Type B pancreatic cell (in vitro differentiated cells): ENCODE data around the gene ELL. TPM values are rescaled to one million over a fixed set of nuclear protein-coding genes. Genes with fewer than 3 reads are reported as not detected.

Source experiments
- DNase-seq: peaks from one replicate; pipeline ENCODE4 v3.0.0; 2021; ENCODE audit warnings: mixed read lengths; ENCODE audit not compliant: unreplicated experiment; ENCODE audit errors: extremely low spot score
- H3K27ac Mint-ChIP-seq: 2 replicates; pipeline ENCODE4 v1.8.0; 2021; ENCODE audit warnings: mild to moderate bottlenecking, mixed read lengths
- H3K27me3 Mint-ChIP-seq: 2 replicates; pipeline ENCODE4 v1.8.0; 2021; ENCODE audit warnings: mixed read lengths
- H3K36me3 Mint-ChIP-seq: 2 replicates; pipeline ENCODE4 v1.8.0; 2021; ENCODE audit warnings: mixed read lengths
- H3K4me1 Mint-ChIP-seq: one replicate; pipeline ENCODE4 v1.8.0; 2021; ENCODE audit warnings: mixed read lengths; ENCODE audit not compliant: unreplicated experiment
- H3K4me3 Mint-ChIP-seq: 2 replicates; pipeline ENCODE4 v1.8.0; 2021; ENCODE audit warnings: mild to moderate bottlenecking, mixed read lengths
- H3K9me3 Mint-ChIP-seq: 2 replicates; pipeline ENCODE4 v1.8.0; 2021; ENCODE audit warnings: mixed read lengths
- total RNA-seq: library from RNA; stranded (reverse); gene quantifications from 2 replicates; pipeline ENCODE4 v1.2.1, GENCODE V29; 2021; ENCODE audit warnings: low replicate concordance
- TF ChIP-seq, protein P1 (sequence below): fragments of 200-600 bp; sonication (generic); conservative IDR thresholded peaks from 2 replicates; pipeline ENCODE4 v1.5.0; 2021; ENCODE audit warnings: antibody characterized with exemption, mild to moderate bottlenecking

Gene ELL
- total RNA-seq, 1 donor from 2014 or later, result 13.6 TPM

DNA sequence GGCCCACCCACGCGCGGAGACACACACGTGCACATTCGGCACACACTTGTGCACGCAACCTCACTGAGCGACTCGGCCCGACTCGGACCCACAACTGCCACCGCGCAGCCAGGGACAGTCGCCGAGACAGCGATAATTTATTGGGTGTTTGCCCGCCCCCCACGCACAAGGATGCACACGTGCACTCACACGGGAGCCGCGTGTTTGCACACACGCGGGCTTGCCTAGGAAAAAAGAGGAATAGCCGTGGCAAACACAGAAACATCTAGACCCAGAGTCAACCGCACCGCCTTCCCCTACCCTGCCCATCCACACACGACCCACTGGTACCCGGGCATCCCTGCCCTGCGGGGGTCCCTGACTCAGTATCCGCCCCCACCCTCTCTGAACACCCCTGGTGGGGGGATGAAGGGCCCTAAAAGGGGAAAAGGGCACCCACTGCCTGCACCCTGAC, 103.8 kb downstream of the ELL start:
- Mint-ChIP-seq H3K27ac (peak overlapping the region; percentile 94), H3K27me3 (no peaks in the 10 kb centered on the region), H3K9me3 (no peaks in the 10 kb centered on the region), H3K36me3 (no peaks in the 10 kb centered on the region), H3K4me1 (peaks cover 44% of the 10 kb centered on the region), H3K4me3 (peak overlapping the region; percentile 86)
- no peak for DNase-seq
- TF ChIP-seq, protein P1, sequence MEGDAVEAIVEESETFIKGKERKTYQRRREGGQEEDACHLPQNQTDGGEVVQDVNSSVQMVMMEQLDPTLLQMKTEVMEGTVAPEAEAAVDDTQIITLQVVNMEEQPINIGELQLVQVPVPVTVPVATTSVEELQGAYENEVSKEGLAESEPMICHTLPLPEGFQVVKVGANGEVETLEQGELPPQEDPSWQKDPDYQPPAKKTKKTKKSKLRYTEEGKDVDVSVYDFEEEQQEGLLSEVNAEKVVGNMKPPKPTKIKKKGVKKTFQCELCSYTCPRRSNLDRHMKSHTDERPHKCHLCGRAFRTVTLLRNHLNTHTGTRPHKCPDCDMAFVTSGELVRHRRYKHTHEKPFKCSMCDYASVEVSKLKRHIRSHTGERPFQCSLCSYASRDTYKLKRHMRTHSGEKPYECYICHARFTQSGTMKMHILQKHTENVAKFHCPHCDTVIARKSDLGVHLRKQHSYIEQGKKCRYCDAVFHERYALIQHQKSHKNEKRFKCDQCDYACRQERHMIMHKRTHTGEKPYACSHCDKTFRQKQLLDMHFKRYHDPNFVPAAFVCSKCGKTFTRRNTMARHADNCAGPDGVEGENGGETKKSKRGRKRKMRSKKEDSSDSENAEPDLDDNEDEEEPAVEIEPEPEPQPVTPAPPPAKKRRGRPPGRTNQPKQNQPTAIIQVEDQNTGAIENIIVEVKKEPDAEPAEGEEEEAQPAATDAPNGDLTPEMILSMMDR, result no peak

- TF ChIP-seq, protein P1, result no peak
- H3K4me3 Mint-ChIP-seq, result peak overlapping the region; percentile 86
- H3K27me3 Mint-ChIP-seq, result no peaks in the 10 kb centered on the region
- peak overlapping the region; percentile 98 for H3K27ac Mint-ChIP-seq
- H3K36me3 Mint-ChIP-seq, result no peaks in the 10 kb centered on the region
- peak; percentile 91 for DNase-seq
- H3K4me1 Mint-ChIP-seq, result peaks cover 39% of the 10 kb centered on the region
- no peaks in the 10 kb centered on the region for H3K9me3 Mint-ChIP-seq
These were observed 104.4 kb downstream of the ELL start for GRCh38 chr19:18417250-18418028.

- H3K27ac Mint-ChIP-seq, result peak overlapping the region; percentile 98
- H3K4me3 Mint-ChIP-seq, result peak overlapping the region; percentile 86
- TF ChIP-seq, protein P1, result no peak
- no peaks in the 10 kb centered on the region for H3K9me3 Mint-ChIP-seq
- H3K4me1 Mint-ChIP-seq, result peaks cover 39% of the 10 kb centered on the region
- H3K36me3 Mint-ChIP-seq, result no peaks in the 10 kb centered on the region
- peak; percentile 89 for DNase-seq
- no peaks in the 10 kb centered on the region for H3K27me3 Mint-ChIP-seq
These were observed 105.1 kb downstream of the ELL start for GRCh38 chr19:18416778-18417249.

- H3K4me1 Mint-ChIP-seq, result peaks cover 35% of the 10 kb centered on the region
- H3K27me3 Mint-ChIP-seq, result peaks cover 4% of the 10 kb centered on the region
- H3K36me3 Mint-ChIP-seq, result no peaks in the 10 kb centered on the region
- TF ChIP-seq, protein P1, result no peak
- no peaks in the 10 kb centered on the region for H3K9me3 Mint-ChIP-seq
- DNase-seq, result no peak
- peak overlapping the region; percentile 67 for H3K4me3 Mint-ChIP-seq
- H3K27ac Mint-ChIP-seq, result peak overlapping the region; percentile 86
These were observed 106.5 kb downstream of the ELL start for GRCh38 chr19:18415178-18415867.

DNA sequence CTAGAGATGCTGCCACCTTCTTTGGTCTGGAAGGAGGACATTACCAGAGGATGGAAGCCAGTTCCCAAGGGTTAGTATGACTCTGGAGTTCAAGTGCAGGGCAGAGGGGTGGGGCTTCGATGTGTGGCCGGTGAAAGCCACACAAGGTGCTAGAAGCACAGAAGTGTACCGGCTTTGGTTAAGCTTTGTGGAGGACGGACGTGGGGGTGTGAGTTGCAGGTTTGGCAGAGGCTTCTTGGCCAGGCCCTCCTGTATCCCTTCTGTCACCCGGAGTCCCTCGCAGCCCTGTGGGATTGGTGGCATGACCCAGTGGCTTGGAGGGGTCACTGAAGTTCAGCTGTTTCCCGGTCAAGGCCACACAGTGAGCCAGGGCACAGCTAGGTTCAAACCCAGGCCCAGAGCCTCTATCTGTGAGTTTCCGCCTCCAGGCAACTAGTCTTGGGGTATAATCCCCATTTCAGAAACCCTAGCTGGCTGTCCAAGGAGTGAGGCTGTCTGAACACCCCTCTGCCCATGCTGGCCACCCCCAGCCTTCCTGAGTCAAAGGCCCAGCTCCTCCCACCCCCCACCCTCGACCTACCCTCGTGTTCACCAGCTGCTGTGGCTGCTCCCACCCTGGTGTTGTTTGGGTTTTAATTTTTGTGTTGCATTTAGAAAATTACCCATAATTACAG, 107.2 kb downstream of the ELL start:
- Mint-ChIP-seq H3K27me3 (peaks cover 4% of the 10 kb centered on the region), H3K4me3 (peak overlapping the region; percentile 68), H3K36me3 (no peaks in the 10 kb centered on the region), H3K4me1 (peaks cover 35% of the 10 kb centered on the region), H3K27ac (peak overlapping the region; percentile 86), H3K9me3 (no peaks in the 10 kb centered on the region)
- DNase-seq, result no peak
- TF ChIP-seq, protein P1, result no peak
